Endothelial cell of umbilical vein (primary cell): ENCODE measurements around the gene CNTLN.

Source experiments
- EZH2 ChIP-seq: IDR thresholded peaks from 2 replicates; pipeline ENCODE4 v1.6.1; 2012; ENCODE audit warnings: borderline replicate concordance, low read depth, mild to moderate bottlenecking, moderate library complexity, low read length, inconsistent platforms; ENCODE audit not compliant: severe bottlenecking
- JUN ChIP-seq: IDR thresholded peaks from 2 replicates; pipeline ENCODE4 v1.6.1; 2011; ENCODE audit warnings: borderline replicate concordance, low read depth; ENCODE audit not compliant: insufficient read length, insufficient read depth
- POLR2A ChIP-seq: IDR thresholded peaks from 2 replicates; pipeline ENCODE4 v1.6.1; 2012; ENCODE audit warnings: low read depth, mild to moderate bottlenecking, control low read depth, low read length
- POLR2AphosphoS5 ChIP-seq: IDR thresholded peaks from 2 replicates; pipeline ENCODE4 v1.6.1; 2012; ENCODE audit warnings: low read depth, mild to moderate bottlenecking, control low read depth, low read length, moderate library complexity; ENCODE audit not compliant: insufficient read depth
- TF ChIP-seq, protein P1 (sequence below), 2 donors: IDR thresholded peaks; 1 replicate in 1 of 2; 2 replicates in 1 of 2; pipeline ENCODE4 v1.5.1; 2011; ENCODE audit warnings: low read length in 2 of 2, mild to moderate bottlenecking in 2 of 2, moderate library complexity in 2 of 2, control low read depth in 1 of 2, inconsistent platforms in 1 of 2, low read depth in 1 of 2; ENCODE audit not compliant: insufficient read depth in 1 of 2; ENCODE audit errors: extremely low read depth in 1 of 2

DNA sequence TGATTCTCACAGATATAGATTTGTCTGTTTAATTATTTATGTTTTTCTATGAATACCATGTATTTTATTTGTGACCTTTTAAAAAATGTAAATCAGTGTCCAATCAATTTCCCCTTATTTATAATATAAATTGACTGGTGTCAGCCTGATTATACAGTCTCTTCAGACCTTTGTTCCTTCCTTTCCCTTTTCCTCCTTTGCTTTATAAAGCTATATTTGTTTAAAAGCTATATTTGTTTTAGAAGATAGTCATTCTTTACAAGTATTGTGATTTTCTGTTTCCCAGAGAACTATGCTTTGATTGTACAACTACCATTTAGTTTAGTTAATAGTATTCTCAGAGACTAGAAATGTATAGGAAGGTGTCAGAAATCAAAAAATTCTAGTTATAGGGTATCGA, 90.6 kb downstream of the CNTLN start:
- TF ChIP-seq, protein P1, sequence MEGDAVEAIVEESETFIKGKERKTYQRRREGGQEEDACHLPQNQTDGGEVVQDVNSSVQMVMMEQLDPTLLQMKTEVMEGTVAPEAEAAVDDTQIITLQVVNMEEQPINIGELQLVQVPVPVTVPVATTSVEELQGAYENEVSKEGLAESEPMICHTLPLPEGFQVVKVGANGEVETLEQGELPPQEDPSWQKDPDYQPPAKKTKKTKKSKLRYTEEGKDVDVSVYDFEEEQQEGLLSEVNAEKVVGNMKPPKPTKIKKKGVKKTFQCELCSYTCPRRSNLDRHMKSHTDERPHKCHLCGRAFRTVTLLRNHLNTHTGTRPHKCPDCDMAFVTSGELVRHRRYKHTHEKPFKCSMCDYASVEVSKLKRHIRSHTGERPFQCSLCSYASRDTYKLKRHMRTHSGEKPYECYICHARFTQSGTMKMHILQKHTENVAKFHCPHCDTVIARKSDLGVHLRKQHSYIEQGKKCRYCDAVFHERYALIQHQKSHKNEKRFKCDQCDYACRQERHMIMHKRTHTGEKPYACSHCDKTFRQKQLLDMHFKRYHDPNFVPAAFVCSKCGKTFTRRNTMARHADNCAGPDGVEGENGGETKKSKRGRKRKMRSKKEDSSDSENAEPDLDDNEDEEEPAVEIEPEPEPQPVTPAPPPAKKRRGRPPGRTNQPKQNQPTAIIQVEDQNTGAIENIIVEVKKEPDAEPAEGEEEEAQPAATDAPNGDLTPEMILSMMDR (IDR thresholded peaks at IDR 0.05; ENCODE audit: extremely low read depth in 1 of 2, insufficient read depth in 1 of 2, low read depth in 1 of 2, low read length in 2 of 2): no peak
- no peak for TF ChIP-seq EZH2
- no peak for TF ChIP-seq POLR2A
- no peak for TF ChIP-seq POLR2AphosphoS5
- no peak for TF ChIP-seq JUN
